Glutamatergic neuron (in vitro differentiated cells): ENCODE results near the gene WDR74. TPM values are rescaled to one million over a fixed set of nuclear protein-coding genes. Genes with fewer than 3 reads are reported as not detected.
"Not testable (repeated sequence)": the region's sequence is repeated elsewhere in the genome, so short reads cannot be mapped to it uniquely, and the experiment has no call there.

ENCODE experiments used
- DNase-seq: peaks from one replicate; pipeline ENCODE4 v3.0.0; 2022
- H3K27ac Mint-ChIP-seq: one replicate; pipeline ENCODE4 v1.8.0; 2020; ENCODE audit warnings: mild to moderate bottlenecking, mixed read lengths, inconsistent platforms; ENCODE audit not compliant: unreplicated experiment
- H3K27me3 Mint-ChIP-seq: one replicate; pipeline ENCODE4 v1.8.0; 2020; ENCODE audit warnings: mild to moderate bottlenecking, moderate library complexity, mixed read lengths, inconsistent platforms; ENCODE audit not compliant: unreplicated experiment
- H3K36me3 Mint-ChIP-seq: one replicate; pipeline ENCODE4 v1.8.0; 2020; ENCODE audit warnings: mild to moderate bottlenecking, mixed read lengths, inconsistent platforms; ENCODE audit not compliant: unreplicated experiment
- H3K4me1 Mint-ChIP-seq: one replicate; pipeline ENCODE4 v1.8.0; 2020; ENCODE audit warnings: mild to moderate bottlenecking, low read depth, mixed read lengths, inconsistent platforms; ENCODE audit not compliant: unreplicated experiment
- H3K4me3 Mint-ChIP-seq: one replicate; pipeline ENCODE4 v1.8.0; 2020; ENCODE audit warnings: mild to moderate bottlenecking, mixed read lengths, inconsistent platforms; ENCODE audit not compliant: unreplicated experiment
- H3K9me3 Mint-ChIP-seq: one replicate; pipeline ENCODE4 v1.8.0; 2020; ENCODE audit warnings: mild to moderate bottlenecking, moderate library complexity, mixed read lengths, inconsistent platforms; ENCODE audit not compliant: unreplicated experiment
- total RNA-seq: library from RNA; stranded (reverse); fragmentation: NEBNext Ultra II Directional; extraction: Animal tissue kit (Norgen Biotek cat#: 25700); gene quantifications from one replicate; pipeline ENCODE4 v1.2.1, GENCODE V29; 2021; ENCODE audit not compliant: unreplicated experiment
- TF ChIP-seq, protein P1 (sequence below): fragments of 200-600 bp; sonication (generic); IDR thresholded peaks from one replicate; pipeline ENCODE4 v1.5.0; 2021; ENCODE audit not compliant: partially characterized antibody, unreplicated experiment

The WDR74 gene
- total RNA-seq, 1 donor from 2014 or later: 69.0 TPM

DNA sequence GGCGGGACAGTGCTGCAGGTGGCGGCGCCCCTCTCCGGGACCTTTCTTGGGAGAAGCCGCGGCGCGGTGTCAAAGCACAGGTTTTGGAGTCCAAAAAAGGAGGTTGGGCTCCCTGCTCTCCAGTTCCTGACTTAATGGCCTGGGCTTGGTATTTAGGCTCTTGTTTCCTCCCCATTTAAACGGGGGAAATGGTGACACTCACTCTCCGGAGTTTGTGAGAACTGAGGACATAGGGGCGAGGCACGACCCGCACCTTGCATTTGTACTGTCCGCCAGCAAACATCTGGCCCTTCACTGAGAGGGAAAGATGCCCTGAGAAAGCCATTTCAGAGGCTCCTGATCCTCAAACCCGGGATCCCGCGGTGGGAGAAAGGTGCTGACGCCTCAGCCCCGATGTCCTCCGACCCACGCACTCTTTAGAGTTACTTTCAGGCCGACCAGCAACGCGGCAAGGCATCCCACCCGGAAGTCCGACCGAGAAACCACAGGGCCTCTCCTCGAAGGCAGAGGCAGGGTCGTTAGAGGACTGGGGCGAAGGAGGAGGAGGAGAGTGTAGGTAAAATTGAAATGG lies 2.9 kb upstream of the WDR74 start:
- peak; percentile 38 for DNase-seq
- H3K27ac Mint-ChIP-seq: no peak overlapping the region
- peaks cover 14% of the 10 kb centered on the region for H3K27me3 Mint-ChIP-seq

DNA sequence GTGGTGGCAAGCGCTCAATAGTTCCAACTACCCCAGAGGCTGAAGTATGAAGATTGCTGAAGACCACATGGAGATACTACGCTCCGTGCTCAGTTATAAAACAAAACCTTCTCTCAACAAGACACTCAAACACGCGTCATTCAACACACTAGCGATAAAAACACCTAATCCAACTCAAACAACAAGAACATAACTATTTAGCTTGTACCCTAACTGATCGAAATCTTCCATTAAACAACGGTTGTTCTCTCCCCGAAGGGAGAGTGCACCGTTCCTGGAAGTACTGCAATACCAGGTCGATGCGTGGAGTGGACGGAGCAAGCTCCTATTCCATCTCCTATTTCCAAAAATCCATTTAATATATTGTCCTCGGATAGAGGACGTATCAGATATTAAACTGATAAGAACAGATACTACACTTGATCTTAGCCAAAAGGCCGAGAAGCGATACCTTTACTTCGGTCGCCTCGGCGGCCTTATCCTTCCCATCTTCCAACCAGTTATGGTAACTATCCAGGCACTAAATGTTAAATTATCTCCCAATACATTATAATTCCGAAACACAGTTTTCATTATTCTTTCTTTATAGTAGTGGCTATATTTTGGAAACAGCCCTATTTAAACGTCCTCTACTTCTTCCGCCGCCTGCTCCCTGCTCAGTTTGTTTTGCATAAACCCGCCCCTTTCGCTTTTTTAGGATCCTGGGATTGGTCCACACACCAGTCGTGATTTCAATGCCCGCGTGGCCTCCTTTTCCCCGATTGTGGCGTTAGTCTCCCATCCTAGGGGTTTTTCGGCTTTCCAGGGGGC lies 2.2 kb upstream of the WDR74 start:
- Mint-ChIP-seq H3K9me3 (peaks cover 17% of the 10 kb centered on the region), H3K27me3 (peaks cover 14% of the 10 kb centered on the region), H3K4me3 (no peak overlapping the region), H3K27ac (no peak overlapping the region), H3K4me1 (peaks cover 2% of the 10 kb centered on the region), H3K36me3 (peaks cover 1% of the 10 kb centered on the region)
- DNase-seq: peak; percentile 79
- TF ChIP-seq, protein P1, sequence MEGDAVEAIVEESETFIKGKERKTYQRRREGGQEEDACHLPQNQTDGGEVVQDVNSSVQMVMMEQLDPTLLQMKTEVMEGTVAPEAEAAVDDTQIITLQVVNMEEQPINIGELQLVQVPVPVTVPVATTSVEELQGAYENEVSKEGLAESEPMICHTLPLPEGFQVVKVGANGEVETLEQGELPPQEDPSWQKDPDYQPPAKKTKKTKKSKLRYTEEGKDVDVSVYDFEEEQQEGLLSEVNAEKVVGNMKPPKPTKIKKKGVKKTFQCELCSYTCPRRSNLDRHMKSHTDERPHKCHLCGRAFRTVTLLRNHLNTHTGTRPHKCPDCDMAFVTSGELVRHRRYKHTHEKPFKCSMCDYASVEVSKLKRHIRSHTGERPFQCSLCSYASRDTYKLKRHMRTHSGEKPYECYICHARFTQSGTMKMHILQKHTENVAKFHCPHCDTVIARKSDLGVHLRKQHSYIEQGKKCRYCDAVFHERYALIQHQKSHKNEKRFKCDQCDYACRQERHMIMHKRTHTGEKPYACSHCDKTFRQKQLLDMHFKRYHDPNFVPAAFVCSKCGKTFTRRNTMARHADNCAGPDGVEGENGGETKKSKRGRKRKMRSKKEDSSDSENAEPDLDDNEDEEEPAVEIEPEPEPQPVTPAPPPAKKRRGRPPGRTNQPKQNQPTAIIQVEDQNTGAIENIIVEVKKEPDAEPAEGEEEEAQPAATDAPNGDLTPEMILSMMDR: no peak

More for the DNA sequence above, 2.9 kb upstream of the WDR74 start:
- Mint-ChIP-seq H3K9me3 (peaks cover 15% of the 10 kb centered on the region), H3K36me3 (no peaks in the 10 kb centered on the region), H3K4me3 (no peak overlapping the region), H3K4me1 (peaks cover 2% of the 10 kb centered on the region)
- TF ChIP-seq, protein P1: no peak

DNA sequence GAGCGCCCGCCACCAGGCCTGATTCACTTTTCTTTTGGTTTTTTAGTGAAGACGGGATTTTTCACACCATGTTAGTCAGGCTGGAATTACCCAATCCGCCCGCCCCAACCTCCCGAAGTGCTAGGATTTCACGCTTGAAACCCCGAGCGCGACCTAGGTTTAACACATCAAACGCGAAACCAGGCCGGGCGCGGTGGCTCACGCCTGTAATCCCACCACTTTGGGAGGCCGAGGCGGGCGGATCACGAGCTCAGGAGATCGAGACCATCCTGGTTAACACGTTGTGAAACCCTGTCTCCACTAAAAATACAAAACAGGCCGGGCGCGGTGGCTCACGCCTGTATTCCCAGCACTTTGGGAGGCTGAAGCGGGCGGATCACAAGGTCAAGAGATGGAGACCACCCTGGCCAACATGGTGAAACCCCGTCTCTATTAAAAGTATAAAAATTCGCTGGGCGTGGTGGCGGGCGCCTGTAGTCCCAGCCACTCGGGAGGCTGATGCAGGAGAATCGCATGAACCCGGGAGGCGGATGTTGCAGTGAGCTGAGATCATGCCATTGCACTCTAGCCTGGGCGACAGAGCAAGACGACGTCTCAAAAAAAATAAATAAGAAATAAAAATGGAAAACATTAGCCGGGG lies 1.5 kb upstream of the WDR74 start:
- not testable (repeated sequence) for H3K27ac Mint-ChIP-seq, H3K4me3 Mint-ChIP-seq, H3K4me1 Mint-ChIP-seq, H3K36me3 Mint-ChIP-seq
- DNase-seq: peak; percentile 55
- Mint-ChIP-seq H3K9me3 (peaks cover 18% of the 10 kb centered on the region), H3K27me3 (peaks cover 14% of the 10 kb centered on the region)

DNA sequence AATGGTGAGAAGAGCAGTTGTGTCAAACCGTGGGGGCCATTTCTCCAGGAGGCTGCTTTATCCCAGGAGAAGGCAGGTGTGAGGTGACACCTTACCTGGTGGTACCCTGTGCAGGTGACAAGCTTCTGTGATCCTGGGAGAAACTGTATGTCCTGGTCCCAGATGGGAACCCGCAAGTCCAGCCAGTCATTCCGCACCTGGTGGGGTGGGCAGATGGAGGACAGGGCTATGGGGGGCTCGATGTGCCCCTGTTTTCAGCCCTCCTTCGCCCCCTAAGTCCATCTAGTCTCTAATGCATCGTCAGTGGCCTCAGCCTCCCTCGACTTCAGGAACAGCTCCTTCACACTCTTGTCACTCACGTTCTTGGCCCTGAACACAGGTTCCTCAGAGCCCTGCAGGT lies 4.1 kb downstream of the WDR74 start:
- Mint-ChIP-seq H3K9me3 (peaks cover 18% of the 10 kb centered on the region), H3K27me3 (peaks cover 18% of the 10 kb centered on the region), H3K4me1 (peaks cover 2% of the 10 kb centered on the region), H3K36me3 (peaks cover 4% of the 10 kb centered on the region), H3K27ac (no peak overlapping the region), H3K4me3 (no peak overlapping the region)
- TF ChIP-seq, protein P1: no peak
- DNase-seq: no peak

DNA sequence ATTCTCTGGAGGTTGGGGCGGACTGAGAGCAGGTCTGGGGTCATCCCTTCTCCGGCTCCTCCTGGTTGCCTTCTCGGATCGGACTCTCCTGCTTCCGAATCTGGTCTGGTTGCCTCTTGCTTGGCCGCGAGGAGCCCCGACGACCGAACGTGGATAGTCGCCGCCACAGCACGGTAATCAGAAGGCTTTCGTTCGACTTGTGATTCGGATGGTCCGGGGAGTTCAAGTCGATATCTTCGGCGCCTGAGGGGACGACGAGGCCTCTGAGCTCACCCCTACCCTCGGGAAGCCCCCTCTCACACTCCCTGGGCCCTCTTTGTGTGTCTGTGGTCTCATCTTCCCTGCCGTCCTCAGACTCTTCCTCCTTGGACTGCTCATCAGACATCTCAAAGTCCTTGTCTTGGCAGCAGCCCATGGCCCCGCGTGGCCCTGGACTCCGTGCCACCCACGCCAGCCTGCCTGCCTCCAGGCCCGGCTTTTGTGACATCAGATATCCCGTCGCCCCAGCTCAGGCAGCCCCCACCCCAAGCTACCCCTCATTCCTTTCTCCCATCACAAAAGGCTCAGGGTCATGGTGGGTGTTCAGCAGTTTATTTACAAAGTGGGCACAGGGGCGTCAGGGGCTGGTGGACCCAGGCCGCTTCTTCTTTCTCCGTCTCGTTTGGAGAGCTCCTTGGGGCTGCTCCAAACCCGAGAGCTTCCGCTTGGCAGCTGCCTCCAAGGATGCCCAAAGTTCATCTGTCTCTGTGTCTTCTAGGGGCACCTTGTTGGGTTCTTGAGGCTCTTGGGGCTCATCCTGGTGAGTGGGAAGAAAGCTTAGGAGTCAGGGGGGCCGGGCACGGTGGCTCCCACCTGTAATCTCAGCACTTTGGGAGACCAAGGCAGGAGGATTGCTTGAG lies 6.8 kb downstream of the WDR74 start, which contains the start of gene TEX54:
Gene TEX54 (minus strand): TSS at position 506 of the 899 bp plus-strand sequence.
- peaks cover 4% of the 10 kb centered on the region for H3K36me3 Mint-ChIP-seq
- peaks cover 6% of the 10 kb centered on the region for H3K9me3 Mint-ChIP-seq
- DNase-seq: no peak
- TF ChIP-seq, protein P1: no peak
- peak within 1 kb of the TSS; percentile 94 for H3K4me3 Mint-ChIP-seq
- H3K27ac Mint-ChIP-seq: peak within 1 kb of the TSS; percentile 91
- H3K27me3 Mint-ChIP-seq: peaks cover 7% of the 10 kb centered on the region
- H3K4me1 Mint-ChIP-seq: no peaks in the 10 kb centered on the region
